ENCODE measurements around the gene NUDT1. TPM values are rescaled to one million over a fixed set of nuclear protein-coding genes. Genes with fewer than 3 reads are reported as not detected.

Gene NUDT1
- total and polyA plus RNA-seq, 2 experiments from 2014 or later, result 54.5 to 163 TPM

GRCh38 chr7:2288503-2288902, 46.5 kb downstream of the NUDT1 start (continued):
- no peak for TF ChIP-seq ETS1 (IDR thresholded peaks at IDR 0.05)
- TF ChIP-seq ZNF331 (CRISPR knock-in tag; IDR thresholded peaks at IDR 0.05; ENCODE audit: low read depth), result no peak
- TF ChIP-seq EZH2phosphoT487 (IDR thresholded peaks at IDR 0.05; ENCODE audit: unreplicated experiment), result no peak

GRCh38 chr7:2289111-2289586, 47.1 kb downstream of the NUDT1 start:
- H4K20me1 ChIP-seq (replicated peaks; ENCODE audit: insufficient read depth), result no peaks in the 10 kb centered on the region
- no peaks in the 10 kb centered on the region for H3K36me3 Mint-ChIP-seq (ENCODE audit: low read depth)
- H3K4me3 Mint-ChIP-seq, result no peak overlapping the region
- TF ChIP-seq, protein P1, sequence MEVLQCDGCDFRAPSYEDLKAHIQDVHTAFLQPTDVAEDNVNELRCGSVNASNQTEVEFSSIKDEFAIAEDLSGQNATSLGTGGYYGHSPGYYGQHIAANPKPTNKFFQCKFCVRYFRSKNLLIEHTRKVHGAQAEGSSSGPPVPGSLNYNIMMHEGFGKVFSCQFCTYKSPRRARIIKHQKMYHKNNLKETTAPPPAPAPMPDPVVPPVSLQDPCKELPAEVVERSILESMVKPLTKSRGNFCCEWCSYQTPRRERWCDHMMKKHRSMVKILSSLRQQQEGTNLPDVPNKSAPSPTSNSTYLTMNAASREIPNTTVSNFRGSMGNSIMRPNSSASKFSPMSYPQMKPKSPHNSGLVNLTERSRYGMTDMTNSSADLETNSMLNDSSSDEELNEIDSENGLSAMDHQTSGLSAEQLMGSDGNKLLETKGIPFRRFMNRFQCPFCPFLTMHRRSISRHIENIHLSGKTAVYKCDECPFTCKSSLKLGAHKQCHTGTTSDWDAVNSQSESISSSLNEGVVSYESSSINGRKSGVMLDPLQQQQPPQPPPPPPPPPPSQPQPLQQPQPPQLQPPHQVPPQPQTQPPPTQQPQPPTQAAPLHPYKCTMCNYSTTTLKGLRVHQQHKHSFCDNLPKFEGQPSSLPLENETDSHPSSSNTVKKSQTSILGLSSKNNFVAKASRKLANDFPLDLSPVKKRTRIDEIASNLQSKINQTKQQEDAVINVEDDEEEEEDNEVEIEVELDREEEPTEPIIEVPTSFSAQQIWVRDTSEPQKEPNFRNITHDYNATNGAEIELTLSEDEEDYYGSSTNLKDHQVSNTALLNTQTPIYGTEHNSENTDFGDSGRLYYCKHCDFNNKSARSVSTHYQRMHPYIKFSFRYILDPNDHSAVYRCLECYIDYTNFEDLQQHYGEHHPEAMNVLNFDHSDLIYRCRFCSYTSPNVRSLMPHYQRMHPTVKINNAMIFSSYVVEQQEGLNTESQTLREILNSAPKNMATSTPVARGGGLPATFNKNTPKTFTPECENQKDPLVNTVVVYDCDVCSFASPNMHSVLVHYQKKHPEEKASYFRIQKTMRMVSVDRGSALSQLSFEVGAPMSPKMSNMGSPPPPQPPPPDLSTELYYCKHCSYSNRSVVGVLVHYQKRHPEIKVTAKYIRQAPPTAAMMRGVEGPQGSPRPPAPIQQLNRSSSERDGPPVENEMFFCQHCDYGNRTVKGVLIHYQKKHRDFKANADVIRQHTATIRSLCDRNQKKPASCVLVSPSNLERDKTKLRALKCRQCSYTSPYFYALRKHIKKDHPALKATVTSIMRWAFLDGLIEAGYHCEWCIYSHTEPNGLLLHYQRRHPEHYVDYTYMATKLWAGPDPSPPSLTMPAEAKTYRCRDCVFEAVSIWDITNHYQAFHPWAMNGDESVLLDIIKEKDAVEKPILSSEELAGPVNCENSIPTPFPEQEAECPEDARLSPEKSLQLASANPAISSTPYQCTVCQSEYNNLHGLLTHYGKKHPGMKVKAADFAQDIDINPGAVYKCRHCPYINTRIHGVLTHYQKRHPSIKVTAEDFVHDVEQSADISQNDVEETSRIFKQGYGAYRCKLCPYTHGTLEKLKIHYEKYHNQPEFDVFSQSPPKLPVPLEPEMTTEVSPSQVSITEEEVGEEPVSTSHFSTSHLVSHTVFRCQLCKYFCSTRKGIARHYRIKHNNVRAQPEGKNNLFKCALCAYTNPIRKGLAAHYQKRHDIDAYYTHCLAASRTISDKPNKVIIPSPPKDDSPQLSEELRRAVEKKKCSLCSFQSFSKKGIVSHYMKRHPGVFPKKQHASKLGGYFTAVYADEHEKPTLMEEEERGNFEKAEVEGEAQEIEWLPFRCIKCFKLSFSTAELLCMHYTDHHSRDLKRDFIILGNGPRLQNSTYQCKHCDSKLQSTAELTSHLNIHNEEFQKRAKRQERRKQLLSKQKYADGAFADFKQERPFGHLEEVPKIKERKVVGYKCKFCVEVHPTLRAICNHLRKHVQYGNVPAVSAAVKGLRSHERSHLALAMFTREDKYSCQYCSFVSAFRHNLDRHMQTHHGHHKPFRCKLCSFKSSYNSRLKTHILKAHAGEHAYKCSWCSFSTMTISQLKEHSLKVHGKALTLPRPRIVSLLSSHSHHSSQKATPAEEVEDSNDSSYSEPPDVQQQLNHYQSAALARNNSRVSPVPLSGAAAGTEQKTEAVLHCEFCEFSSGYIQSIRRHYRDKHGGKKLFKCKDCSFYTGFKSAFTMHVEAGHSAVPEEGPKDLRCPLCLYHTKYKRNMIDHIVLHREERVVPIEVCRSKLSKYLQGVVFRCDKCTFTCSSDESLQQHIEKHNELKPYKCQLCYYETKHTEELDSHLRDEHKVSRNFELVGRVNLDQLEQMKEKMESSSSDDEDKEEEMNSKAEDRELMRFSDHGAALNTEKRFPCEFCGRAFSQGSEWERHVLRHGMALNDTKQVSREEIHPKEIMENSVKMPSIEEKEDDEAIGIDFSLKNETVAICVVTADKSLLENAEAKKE (CRISPR knock-in tag; IDR thresholded peaks at IDR 0.05), result no peak
- TF ChIP-seq EZH2phosphoT487 (IDR thresholded peaks at IDR 0.05; ENCODE audit: unreplicated experiment) (no peak), JUNB (IDR thresholded peaks at IDR 0.05; ENCODE audit: unreplicated experiment) (no peak), CREB1 (CRISPR knock-in tag; IDR thresholded peaks at IDR 0.05; ENCODE audit: low read depth) (no peak), POLR2AphosphoS5 (IDR thresholded peaks at IDR 0.05; ENCODE audit: low read depth) (no peak), REST (IDR thresholded peaks at IDR 0.05; ENCODE audit: unreplicated experiment) (no peak), CTCF (conservative IDR thresholded peaks at IDR 0.05; ENCODE audit: low read depth in 2 of 2) (no peak), ZNF114 (CRISPR knock-in tag; IDR thresholded peaks at IDR 0.05) (no peak), EZH2 (IDR thresholded peaks at IDR 0.05; ENCODE audit: low read depth, unreplicated experiment) (no peak), ETS1 (IDR thresholded peaks at IDR 0.05) (no peak), ZNF331 (CRISPR knock-in tag; IDR thresholded peaks at IDR 0.05; ENCODE audit: low read depth) (no peak)

More at GRCh38 chr7:2289111-2289586, 47.1 kb downstream of the NUDT1 start:
- no peaks in the 10 kb centered on the region for H3K4me1 Mint-ChIP-seq
- Histone ChIP-seq H3K27ac (ENCODE audit: low read depth) (no peak overlapping the region), H3K36me3 (ENCODE audit: insufficient read depth) (no peaks in the 10 kb centered on the region), H3K9me2 (ENCODE audit: insufficient read depth) (no peaks in the 10 kb centered on the region), H3K4me1 (ENCODE audit: insufficient read depth) (no peaks in the 10 kb centered on the region), H3K79me2 (replicated peaks; ENCODE audit: insufficient read depth) (peaks cover 17% of the 10 kb centered on the region; the same call in 1 of the 2 replicates), H3K27me3 (ENCODE audit: insufficient read depth) (no peaks in the 10 kb centered on the region), H2AFZ (no peak overlapping the region), H3F3A (replicated peaks; ENCODE audit: low read depth) (no peaks in the 10 kb centered on the region), H3K4me3 (no peak overlapping the region), H3K4me2 (no peak overlapping the region)
- no peaks in the 10 kb centered on the region for H3K9me3 Mint-ChIP-seq
- no peak for ATAC-seq
- no peak for DNase-seq (ENCODE audit: low spot score)
- H3K27me3 Mint-ChIP-seq (ENCODE audit: insufficient read depth, low read depth, poor library complexity), result peaks cover 3% of the 10 kb centered on the region
- no peak overlapping the region; the same call in 1 of the 2 replicates for H3K27ac Mint-ChIP-seq

Measured in GM23338 (cell line).